H54 (cell line): Measurements from ENCODE around the gene PNLDC1.
"Not testable (repeated sequence)": the region's sequence is repeated elsewhere in the genome, so short reads cannot be mapped to it uniquely, and the experiment has no call there.

Source experiments
- DNase-seq: peaks from one replicate; pipeline ENCODE4 v3.0.0; 2011; ENCODE audit warnings: low spot score, mixed read lengths; ENCODE audit not compliant: insufficient read length
- FAIRE-seq: peaks from 3 replicates; lab custom pipeline; 2011; peaks lifted over from hg19 to GRCh38; lab: Jason Lieb, UNC
- POLR2A ChIP-seq: IDR thresholded peaks from 2 replicates; pipeline ENCODE4 v1.6.1; 2011; ENCODE audit warnings: low read depth, mild to moderate bottlenecking, low read length

The PNLDC1 gene

GRCh38 chr6:159821122-159821521 is 21.0 kb downstream of the PNLDC1 start:
- no peak for FAIRE-seq
- no peak for TF ChIP-seq POLR2A
- no peak for DNase-seq

GRCh38 chr6:159821726-159822125 is 21.6 kb downstream of the PNLDC1 start:
- DNase-seq (no peak), FAIRE-seq (no peak)
- TF ChIP-seq POLR2A, result no peak

- no peak for FAIRE-seq
- DNase-seq, result no peak
These were observed 23.9 kb downstream of the PNLDC1 start for GRCh38 chr6:159823953-159824352.

GRCh38 chr6:159824690-159825089 is 24.6 kb downstream of the PNLDC1 start:
- not testable (repeated sequence) for FAIRE-seq, DNase-seq

More at GRCh38 chr6:159823953-159824352, 23.9 kb downstream of the PNLDC1 start:
- TF ChIP-seq POLR2A, result no peak

GRCh38 chr6:159826004-159826403 is 25.9 kb downstream of the PNLDC1 start:
- no peak for DNase-seq
- FAIRE-seq, result no peak
- TF ChIP-seq POLR2A, result no peak

GRCh38 chr6:159826968-159827647 is 27.0 kb downstream of the PNLDC1 start:
- TF ChIP-seq POLR2A, result no peak
- no peak for FAIRE-seq
- no peak for DNase-seq

- no peak for TF ChIP-seq POLR2A
- DNase-seq (no peak), FAIRE-seq (no peak)
These were observed 28.0 kb downstream of the PNLDC1 start for GRCh38 chr6:159828074-159828473.

GRCh38 chr6:159829526-159829925 is 29.4 kb downstream of the PNLDC1 start:
- DNase-seq (no peak), FAIRE-seq (no peak)
- no peak for TF ChIP-seq POLR2A

- DNase-seq (no peak), FAIRE-seq (no peak)
- TF ChIP-seq POLR2A, result no peak
These were observed 30.7 kb downstream of the PNLDC1 start for GRCh38 chr6:159830501-159831372.

- FAIRE-seq (no peak), DNase-seq (no peak)
- TF ChIP-seq POLR2A, result no peak
These were observed 31.2 kb downstream of the PNLDC1 start for GRCh38 chr6:159831373-159831679.

- FAIRE-seq (no peak), DNase-seq (no peak)
- no peak for TF ChIP-seq POLR2A
These were observed 32.9 kb downstream of the PNLDC1 start for GRCh38 chr6:159832946-159833345.

- FAIRE-seq, result no peak
These were observed 33.5 kb downstream of the PNLDC1 start for GRCh38 chr6:159833556-159833955.

GRCh38 chr6:159833997-159834603 is 34.0 kb downstream of the PNLDC1 start:
- FAIRE-seq, result no peak
- no peak for TF ChIP-seq POLR2A
- DNase-seq, result no peak

More at GRCh38 chr6:159833556-159833955, 33.5 kb downstream of the PNLDC1 start:
- DNase-seq, result no peak
- no peak for TF ChIP-seq POLR2A
